Ovary (tissue), 9 donors: ENCODE data around the gene NT5C1A. TPM values are rescaled to one million over a fixed set of nuclear protein-coding genes. Genes with fewer than 3 reads are reported as not detected.
A peak's percentile ranks its signal among the peaks of the same experiment; 100 is the strongest.

ENCODE experiments used
- DNase-seq, 5 donors: peaks; one replicate each; pipeline ENCODE4 v3.0.0-alpha.2; 2019 to 2020
- H3K27ac ChIP-seq, 2 donors: fragments of 200-600 bp; one replicate each; pipeline versions ENCODE4 v1.5.1 to v1.8.0; 2019 to 2022
- H3K27me3 ChIP-seq: fragments of 200-600 bp; one replicate; pipeline ENCODE4 v1.8.0; 2022
- H3K36me3 ChIP-seq: fragments of 200-600 bp; sonication (generic); one replicate; pipeline ENCODE4 v1.5.1; 2019
- H3K4me1 ChIP-seq: one replicate; pipeline ENCODE4 v1.8.1; 2013; ENCODE audit warnings: mild to moderate bottlenecking, moderate library complexity; ENCODE audit not compliant: insufficient read depth
- H3K4me3 ChIP-seq: fragments of 200-600 bp; sonication (generic); one replicate; pipeline ENCODE4 v1.5.1; 2017
- H3K9me3 ChIP-seq, 2 donors: fragments of 200-600 bp in 1 of 2; sonication (generic) in 1 of 2; one replicate each; pipeline versions ENCODE4 v1.5.1 to v1.8.1; 2013 to 2019; ENCODE audit warnings: mild to moderate bottlenecking in 1 of 2, moderate library complexity in 1 of 2
- CTCF ChIP-seq, 3 donors: fragments of 450-650 bp in 2 of 3; fragments of 200-600 bp in 1 of 3; IDR thresholded peaks; one replicate each; pipeline versions ENCODE4 v1.5.1 to v1.8.0; 2016 to 2022; ENCODE audit warnings: antibody characterized with exemption in 3 of 3, mild to moderate bottlenecking in 1 of 3
- EP300 ChIP-seq: sonication (generic); formaldehyde crosslinking; IDR thresholded peaks from one replicate; pipeline ENCODE4 v1.6.1; 2017; ENCODE audit warnings: antibody characterized with exemption
- POLR2A ChIP-seq: fragments of 450-650 bp; IDR thresholded peaks from one replicate; pipeline ENCODE4 v1.6.1; 2017; ENCODE audit warnings: antibody characterized with exemption, mild to moderate bottlenecking, moderate library complexity
- WGBS, 3 donors: extraction: QIAGEN DNeasy Blood & Tissue Kit in 1 of 3; methylation state at CpG; one replicate each; pipeline versions ENCODE4 v1.1.5 to v1.1.7; 2013 to 2017; 5-methylcytosine and 5-hydroxymethylcytosine counted together
- intact Hi-C, 4 donors: fragments of 100-400 bp; cut with DNase I; formaldehyde crosslinking; loops; one replicate each; pipeline versions ENCODE4 v1.11.0 to v1.15.1; 2022 to 2023
- polyA plus RNA-seq, 2 donors: library from polyadenylated mRNA; stranded (reverse); fragments of 200-250 nt in 1 of 2; fragments of 350-450 nt in 1 of 2; fragmentation: Illumina TruSeq in 1 of 2; extraction: RNeasy Lipid Tissue Mini Kit (QIAGEN cat#74804) in 1 of 2; gene quantifications; one replicate each; pipeline ENCODE4 v1.2.3, GENCODE V29; 2013 to 2014
- total RNA-seq, 7 donors: library from RNA; depleted of rRNA in 2 of 7; stranded (reverse); fragments of >200 nt in 2 of 7; fragmentation: NEBNext Ultra II Directional in 3 of 7; extraction: Animal tissue kit (Norgen Biotek cat#: 25700) in 3 of 7; gene quantifications; one replicate each; pipeline versions ENCODE4 v1.1.0 to v1.2.4, GENCODE V29; 2016 to 2023
- donor health status: DM: no; HTN: no; CAD: no; lungs with moderate emphysema.
- donor health status: DM: no; HTN: no; CAD: no.
- donor health status: Bipolar disorder and iron deficiency.
- donor health status: DM: yes; HTN: yes; CAD: no.
- donor health status: DM: no; HTN: no; CAD: no.
- donor health status: DM: yes; HTN: yes; CAD: no.

The NT5C1A gene
- total and polyA plus RNA-seq, 9 donors: 0.15 to 2.4 (median 1.5) TPM; not detected in 2

- no peak for DNase-seq
- no peaks in the 10 kb centered on the region for H3K36me3 ChIP-seq
- H3K4me1 ChIP-seq: peaks cover 17% of the 10 kb centered on the region
- peak overlapping the region; percentile 16 to 61 for H3K27ac ChIP-seq
- TF ChIP-seq CTCF (IDR thresholded peaks at IDR 0.05): no peak
- TF ChIP-seq POLR2A: no peak
- TF ChIP-seq EP300: no peak
- intact Hi-C loops: no loop called here
- 61 to 81% (median 77%) methylated on average over 3 of the region's 3 CpGs for WGBS, 3 donors
- no peaks in the 10 kb centered on the region for H3K27me3 ChIP-seq
- H3K4me3 ChIP-seq: no peak overlapping the region
- no peaks in the 10 kb centered on the region for H3K9me3 ChIP-seq
These were observed 24.7 kb downstream of the NT5C1A start for GRCh38 chr1:39647247-39647646.

GRCh38 chr1:39646232-39647081, 25.4 kb downstream of the NT5C1A start:
- Histone ChIP-seq H3K9me3 (no peaks in the 10 kb centered on the region), H3K27me3 (no peaks in the 10 kb centered on the region), H3K36me3 (no peaks in the 10 kb centered on the region), H3K4me3 (no peak overlapping the region), H3K4me1 (peaks cover 17% of the 10 kb centered on the region), H3K27ac (peak overlapping the region; percentile 16 to 61)
- WGBS, 3 donors: 3 to 12% (median 8%) methylated on average over 12 of the region's 12 CpGs
- no peak for TF ChIP-seq EP300
- no peak for TF ChIP-seq POLR2A
- TF ChIP-seq CTCF (IDR thresholded peaks at IDR 0.05): no peak
- intact Hi-C loops: no loop called here
- DNase-seq: peak; percentile 71 to 92 (median 84)

- no peaks in the 10 kb centered on the region for H3K9me3 ChIP-seq
- 67 to 86% (median 78%) methylated on average over 3 of the region's 3 CpGs for WGBS, 3 donors
- no peak for TF ChIP-seq CTCF (IDR thresholded peaks at IDR 0.05)
- no peak for TF ChIP-seq POLR2A
- TF ChIP-seq EP300: no peak
- H3K36me3 ChIP-seq: no peaks in the 10 kb centered on the region
- DNase-seq: no peak
- H3K4me3 ChIP-seq: no peak overlapping the region
- peaks cover 17% of the 10 kb centered on the region for H3K4me1 ChIP-seq
- H3K27ac ChIP-seq: peak overlapping the region in 1 of 2 donors; percentile 61
- no peaks in the 10 kb centered on the region for H3K27me3 ChIP-seq
- intact Hi-C loops: no loop called here
These were observed 26.4 kb downstream of the NT5C1A start for GRCh38 chr1:39645411-39646043.

GRCh38 chr1:39643705-39644104, 28.2 kb downstream of the NT5C1A start:
- H3K36me3 ChIP-seq: no peaks in the 10 kb centered on the region
- 97 to 100% (median 98%) methylated on average over 3 of the region's 3 CpGs for WGBS, 3 donors
- TF ChIP-seq CTCF (IDR thresholded peaks at IDR 0.05): no peak
- intact Hi-C loops: no loop called here
- no peak overlapping the region for H3K27ac ChIP-seq
- H3K4me3 ChIP-seq: no peak overlapping the region
- H3K4me1 ChIP-seq: peaks cover 17% of the 10 kb centered on the region
- no peaks in the 10 kb centered on the region for H3K9me3 ChIP-seq
- H3K27me3 ChIP-seq: no peaks in the 10 kb centered on the region
- DNase-seq: no peak
